HCT116 (cell line): ENCODE results near the gene SALL4. TPM values are rescaled to one million over a fixed set of nuclear protein-coding genes. Genes with fewer than 3 reads are reported as not detected.

Experiments
- ATAC-seq: fragments of 200-7000 bp; cut with Tn5 transposase; 2 replicates; pipeline ENCODE4 v1.9.1; 2020; ENCODE audit warnings: mild to moderate bottlenecking, moderate library complexity
- BruUV-seq: library from RNA; stranded (reverse); fragments of 400-500 nt; replicated peaks from 2 replicates; lab custom pipeline; 2021; lab: Mats Ljungman, UMichigan
- CTCF ChIA-PET: fragments of 300-600 bp; sonication (Branson Sonifier 250); formaldehyde crosslinking; loops from one replicate; lab custom pipeline; 2021; ENCODE audit warnings: antibody characterized with exemption; lab: Charles Lee
- POLR2A ChIA-PET: fragments of 300-600, 350-600 bp; sonication (Branson Sonifier 250); formaldehyde crosslinking; loops from one replicate; lab custom pipeline; 2021; ENCODE audit warnings: antibody characterized with exemption; lab: Charles Lee
- RAD21 ChIA-PET, 2 experiments: fragments of 300-600 bp; sonication (Branson Sonifier 250); formaldehyde crosslinking; loops; one replicate each; lab custom pipeline; 2023; ENCODE audit warnings: low total read pairs in 2 of 2; ENCODE audit not compliant: uncharacterized antibody in 2 of 2, unreplicated experiment in 2 of 2, low non-redundant PET in 1 of 2; lab: Charles Lee
- DNase-seq: peaks from one replicate; pipeline ENCODE4 v3.0.0-alpha.2; 2010; ENCODE audit warnings: low read depth, low spot score
- H2AFZ ChIP-seq: fragments of 200-600 bp; shearing (Covaris generic), sonication (generic); 2 replicates; pipeline ENCODE4 v1.6.1; 2017; ENCODE audit warnings: low read depth, mixed run types, mixed read lengths, antibody characterized with exemption, low read length; ENCODE audit not compliant: poor library complexity, severe bottlenecking
- H3K27ac ChIP-seq: 2 replicates; pipeline ENCODE4 v1.5.1; 2012; ENCODE audit warnings: low read depth, low read length
- H3K27me3 ChIP-seq: fragments of 200-600 bp; sonication (generic); 2 replicates; pipeline ENCODE4 v1.6.1; 2016; ENCODE audit warnings: mixed run types, low read length, mixed read lengths; ENCODE audit not compliant: insufficient read depth
- H3K36me3 ChIP-seq, 2 experiments: fragments of 200-500 bp in 1 of 2; fragments of 200-600 bp in 1 of 2; sonication (Bioruptor generic) in 1 of 2; sonication (generic) in 1 of 2; 2 replicates each; pipeline versions ENCODE4 v1.5.1 to v1.6.1; 2014 to 2016; ENCODE audit warnings: low read length in 2 of 2, inconsistent platforms in 1 of 2, mixed read lengths in 1 of 2, mixed run types in 1 of 2; ENCODE audit not compliant: insufficient read depth in 2 of 2, control insufficient read depth in 1 of 2
- H3K4me1 ChIP-seq, 2 experiments: fragments of 200-600 bp in 1 of 2; sonication (generic) in 1 of 2; 2 replicates each; pipeline versions ENCODE4 v1.5.1 to v1.6.1; 2012 to 2017; ENCODE audit warnings: low read length in 2 of 2, inconsistent platforms in 1 of 2, mild to moderate bottlenecking in 1 of 2, mixed read lengths in 1 of 2, mixed run types in 1 of 2, moderate library complexity in 1 of 2; ENCODE audit not compliant: insufficient read depth in 2 of 2, control insufficient read depth in 1 of 2
- H3K4me2 ChIP-seq: fragments of 200-600 bp; sonication (generic); 2 replicates; pipeline ENCODE4 v1.6.1; 2017; ENCODE audit warnings: mixed run types, low read length, mixed read lengths
- H3K4me3 ChIP-seq, 2 experiments: fragments of 200-600 bp in 1 of 2; sonication (generic) in 1 of 2; replicated peaks in 1 of 2; 2 replicates each; pipeline ENCODE4 v1.5.1; 2011 to 2016; ENCODE audit warnings: low read length in 2 of 2, control low read depth in 1 of 2, low read depth in 1 of 2, mild to moderate bottlenecking in 1 of 2, mixed read lengths in 1 of 2, mixed run types in 1 of 2
- H3K79me2 ChIP-seq: fragments of 200-600 bp; sonication (generic); 2 replicates; pipeline ENCODE4 v1.6.1; 2017; ENCODE audit warnings: mild to moderate bottlenecking, mixed run types, low read length, moderate library complexity, mixed read lengths; ENCODE audit not compliant: insufficient read depth
- H3K9ac ChIP-seq: fragments of 200-600 bp; sonication (generic); 2 replicates; pipeline ENCODE4 v1.6.1; 2016; ENCODE audit warnings: low read length, mixed read lengths
- H3K9me2 ChIP-seq: fragments of 200-600 bp; sonication (generic), shearing (Covaris generic); 2 replicates; pipeline ENCODE4 v1.6.1; 2017; ENCODE audit warnings: mixed run types, mild to moderate bottlenecking, moderate library complexity; ENCODE audit not compliant: insufficient read depth
- H3K9me3 ChIP-seq, 2 experiments: fragments of 200-500 bp in 1 of 2; fragments of 200-600 bp in 1 of 2; sonication (Bioruptor generic) in 1 of 2; sonication (generic) in 1 of 2; 2 replicates each; pipeline ENCODE4 v1.6.1; 2014 to 2017; ENCODE audit warnings: low read length in 2 of 2, mixed read lengths in 2 of 2, inconsistent platforms in 1 of 2, low read depth in 1 of 2, mild to moderate bottlenecking in 1 of 2, mixed run types in 1 of 2, moderate library complexity in 1 of 2; ENCODE audit not compliant: control insufficient read depth in 1 of 2, insufficient read depth in 1 of 2
- H4K20me1 ChIP-seq: fragments of 200-600 bp; sonication (generic), shearing (Covaris generic); 2 replicates; pipeline ENCODE4 v1.6.1; 2017; ENCODE audit warnings: mixed run types, mild to moderate bottlenecking, moderate library complexity; ENCODE audit not compliant: insufficient read depth
- CBX3 ChIP-seq: IDR thresholded peaks from 2 replicates; pipeline ENCODE4 v1.6.1; 2012; ENCODE audit warnings: low read depth
- CTCF ChIP-seq, 3 experiments: fragments of 200-600 bp in 1 of 3; sonication (generic) in 1 of 3; IDR thresholded peaks in 2 of 3; conservative IDR thresholded peaks in 1 of 3; 2 replicates each; pipeline ENCODE4 v1.5.1; 2012 to 2017; ENCODE audit warnings: low read depth in 2 of 3, low read length in 2 of 3, antibody characterized with exemption in 1 of 3, borderline replicate concordance in 1 of 3, control low read depth in 1 of 3, mild to moderate bottlenecking in 1 of 3, mixed read lengths in 1 of 3, mixed run types in 1 of 3, moderate library complexity in 1 of 3; ENCODE audit not compliant: insufficient read depth in 1 of 3
- EGR1 ChIP-seq: IDR thresholded peaks from 2 replicates; pipeline ENCODE4 v1.6.1; 2012; ENCODE audit warnings: low read depth
- ELF1 ChIP-seq: IDR thresholded peaks from 2 replicates; pipeline ENCODE4 v1.6.1; 2012; ENCODE audit warnings: low read depth, borderline replicate concordance
- EZH2phosphoT487 ChIP-seq: fragments of 200-600 bp; IDR thresholded peaks from 2 replicates; pipeline ENCODE4 v1.6.1; 2018; ENCODE audit warnings: antibody characterized with exemption, borderline replicate concordance
- FOSL1 ChIP-seq: IDR thresholded peaks from 2 replicates; pipeline ENCODE4 v1.6.1; 2012; ENCODE audit warnings: low read depth
- JUND ChIP-seq: IDR thresholded peaks from 2 replicates; pipeline ENCODE4 v1.6.1; 2012
- POLR2A ChIP-seq: IDR thresholded peaks from 2 replicates; pipeline ENCODE4 v1.7.0; 2011; ENCODE audit warnings: borderline replicate concordance; ENCODE audit not compliant: insufficient read depth, insufficient read length; ENCODE audit errors: extremely low read depth
- RAD21 ChIP-seq: IDR thresholded peaks from 2 replicates; pipeline ENCODE4 v1.6.1; 2012; ENCODE audit warnings: low read depth, mild to moderate bottlenecking
- REST ChIP-seq: IDR thresholded peaks from 2 replicates; pipeline ENCODE4 v1.6.1; 2012; ENCODE audit warnings: low read depth
- SIN3A ChIP-seq: IDR thresholded peaks from 2 replicates; pipeline ENCODE4 v1.6.1; 2012; ENCODE audit warnings: low read depth
- SP1 ChIP-seq: IDR thresholded peaks from 2 replicates; pipeline ENCODE4 v1.6.1; 2012; ENCODE audit warnings: low read depth
- SRF ChIP-seq: IDR thresholded peaks from 2 replicates; pipeline ENCODE4 v1.6.1; 2012; ENCODE audit warnings: low read depth
- TCF7L2 ChIP-seq: IDR thresholded peaks from 2 replicates; pipeline ENCODE4 v1.7.0; 2011; ENCODE audit warnings: borderline replicate concordance, inconsistent platforms; ENCODE audit not compliant: insufficient read depth, insufficient read length; ENCODE audit errors: extremely low read depth
- YY1 ChIP-seq: IDR thresholded peaks from 2 replicates; pipeline ENCODE4 v1.6.1; 2011; ENCODE audit warnings: low read length, low read depth, moderate library complexity, mild to moderate bottlenecking; ENCODE audit not compliant: insufficient replicate concordance; ENCODE audit errors: extremely low read depth
- ZFX ChIP-seq: fragments of 450-650 bp; IDR thresholded peaks from 2 replicates; pipeline ENCODE4 v1.6.1; 2017
- ZNF274 ChIP-seq: fragments of 200-500 bp; sonication (Bioruptor generic); IDR thresholded peaks from 2 replicates; pipeline ENCODE4 v1.6.1; 2014; ENCODE audit warnings: mild to moderate bottlenecking, low read depth, low read length, inconsistent platforms
- intact Hi-C: fragments of 100-400 bp; cut with micrococcal nuclease; formaldehyde crosslinking; loops from 2 replicates; pipeline ENCODE4 v1.10.0; 2022
- total RNA-seq: library from RNA; stranded (reverse); gene quantifications from one replicate; pipeline ENCODE4 v1.2.1, GENCODE V29; 2021; ENCODE audit not compliant: unreplicated experiment
- TF ChIP-seq, protein P1 (sequence below): IDR thresholded peaks from 2 replicates; pipeline ENCODE4 v1.6.1; 2012
- TF ChIP-seq, protein P2 (sequence below): IDR thresholded peaks from 2 replicates; pipeline ENCODE4 v1.6.1; 2012
- TF ChIP-seq, protein P3 (sequence below): IDR thresholded peaks from 2 replicates; pipeline ENCODE4 v1.6.1; 2011; ENCODE audit warnings: mild to moderate bottlenecking, low read length, moderate library complexity; ENCODE audit not compliant: insufficient replicate concordance; ENCODE audit errors: extremely low read depth

SALL4 gene
- total RNA-seq, 1 experiment from 2014 or later, result 1.9 TPM

- peaks cover 9% of the 10 kb centered on the region; the same call in 1 of the 2 replicates for H3K79me2 ChIP-seq
- intact Hi-C loops, result no loop called here
- no peaks in the 10 kb centered on the region for H3K9me3 ChIP-seq
- no peaks in the 10 kb centered on the region for H4K20me1 ChIP-seq
- H3K4me3 ChIP-seq, result no peak overlapping the region
- no peak for ATAC-seq
- BruUV-seq, result no TSS peak
- peaks cover 52 to 72% of the 10 kb centered on the region in 2 experiments for H3K4me1 ChIP-seq
- DNase-seq, result no peak
- H3K27me3 ChIP-seq, result no peaks in the 10 kb centered on the region
- H3K36me3 ChIP-seq, result no peaks in the 10 kb centered on the region
- H3K4me2 ChIP-seq, result no peak overlapping the region
- CTCF ChIA-PET, result no interaction called here
- no peak overlapping the region for H3K27ac ChIP-seq
- H3K9ac ChIP-seq, result no peak overlapping the region
- H2AFZ ChIP-seq, result no peak overlapping the region
- TF ChIP-seq, protein P1, sequence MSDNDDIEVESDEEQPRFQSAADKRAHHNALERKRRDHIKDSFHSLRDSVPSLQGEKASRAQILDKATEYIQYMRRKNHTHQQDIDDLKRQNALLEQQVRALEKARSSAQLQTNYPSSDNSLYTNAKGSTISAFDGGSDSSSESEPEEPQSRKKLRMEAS, result no peak
- TF ChIP-seq ZNF274, result no peak
- TF ChIP-seq EGR1, result no peak
- TF ChIP-seq FOSL1, result no peak
- no peak for TF ChIP-seq ZFX
- no peak for TF ChIP-seq CBX3
- TF ChIP-seq TCF7L2, result no peak
- no peak for TF ChIP-seq SRF
- TF ChIP-seq, protein P2, sequence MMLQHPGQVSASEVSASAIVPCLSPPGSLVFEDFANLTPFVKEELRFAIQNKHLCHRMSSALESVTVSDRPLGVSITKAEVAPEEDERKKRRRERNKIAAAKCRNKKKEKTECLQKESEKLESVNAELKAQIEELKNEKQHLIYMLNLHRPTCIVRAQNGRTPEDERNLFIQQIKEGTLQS, result no peak
- no peak for TF ChIP-seq EZH2phosphoT487
- TF ChIP-seq REST, result no peak
- TF ChIP-seq, protein P3, sequence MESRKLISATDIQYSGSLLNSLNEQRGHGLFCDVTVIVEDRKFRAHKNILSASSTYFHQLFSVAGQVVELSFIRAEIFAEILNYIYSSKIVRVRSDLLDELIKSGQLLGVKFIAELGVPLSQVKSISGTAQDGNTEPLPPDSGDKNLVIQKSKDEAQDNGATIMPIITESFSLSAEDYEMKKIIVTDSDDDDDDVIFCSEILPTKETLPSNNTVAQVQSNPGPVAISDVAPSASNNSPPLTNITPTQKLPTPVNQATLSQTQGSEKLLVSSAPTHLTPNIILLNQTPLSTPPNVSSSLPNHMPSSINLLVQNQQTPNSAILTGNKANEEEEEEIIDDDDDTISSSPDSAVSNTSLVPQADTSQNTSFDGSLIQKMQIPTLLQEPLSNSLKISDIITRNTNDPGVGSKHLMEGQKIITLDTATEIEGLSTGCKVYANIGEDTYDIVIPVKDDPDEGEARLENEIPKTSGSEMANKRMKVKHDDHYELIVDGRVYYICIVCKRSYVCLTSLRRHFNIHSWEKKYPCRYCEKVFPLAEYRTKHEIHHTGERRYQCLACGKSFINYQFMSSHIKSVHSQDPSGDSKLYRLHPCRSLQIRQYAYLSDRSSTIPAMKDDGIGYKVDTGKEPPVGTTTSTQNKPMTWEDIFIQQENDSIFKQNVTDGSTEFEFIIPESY, result no peak
- no peak for TF ChIP-seq SIN3A
- no peak for TF ChIP-seq ELF1
- TF ChIP-seq JUND, result no peak
- no peak for TF ChIP-seq YY1
- TF ChIP-seq RAD21, result no peak
- no peak for TF ChIP-seq SP1
- no peak for TF ChIP-seq POLR2A
- no peak for TF ChIP-seq CTCF (IDR thresholded peaks at IDR 0.05 in 2 of 3, conservative IDR thresholded peaks at IDR 0.05 in 1 of 3; ENCODE audit: borderline replicate concordance in 1 of 3, insufficient read depth in 1 of 3, low read depth in 2 of 3, low read length in 2 of 3)
- H3K9me2 ChIP-seq, result no peaks in the 10 kb centered on the region
- POLR2A ChIA-PET, result no interaction called here
- RAD21 ChIA-PET, result no interaction called here
Measured at GRCh38 chr20:51757226-51757625, 45.1 kb downstream of the SALL4 start.
